A549 treated with AZD9567 at 1 μM for 4 hours (cell line): ENCODE measurements around the gene ACTG2. TPM values are rescaled to one million over a fixed set of nuclear protein-coding genes. Genes with fewer than 3 reads are reported as not detected.

Experiments used
- total RNA-seq: library from RNA; stranded (reverse); fragments of 200-300 nt; extraction: Qiagen RNA extraction; gene quantifications from 5 replicates; pipeline ENCODE4 v1.2.3, GENCODE V29; 2022; ENCODE audit not compliant: insufficient read depth

ACTG2 gene
- total RNA-seq: 0.20 to 0.28 TPM (median 0.24 TPM) in 4 of 5 replicates, not detected in the other

DNA sequence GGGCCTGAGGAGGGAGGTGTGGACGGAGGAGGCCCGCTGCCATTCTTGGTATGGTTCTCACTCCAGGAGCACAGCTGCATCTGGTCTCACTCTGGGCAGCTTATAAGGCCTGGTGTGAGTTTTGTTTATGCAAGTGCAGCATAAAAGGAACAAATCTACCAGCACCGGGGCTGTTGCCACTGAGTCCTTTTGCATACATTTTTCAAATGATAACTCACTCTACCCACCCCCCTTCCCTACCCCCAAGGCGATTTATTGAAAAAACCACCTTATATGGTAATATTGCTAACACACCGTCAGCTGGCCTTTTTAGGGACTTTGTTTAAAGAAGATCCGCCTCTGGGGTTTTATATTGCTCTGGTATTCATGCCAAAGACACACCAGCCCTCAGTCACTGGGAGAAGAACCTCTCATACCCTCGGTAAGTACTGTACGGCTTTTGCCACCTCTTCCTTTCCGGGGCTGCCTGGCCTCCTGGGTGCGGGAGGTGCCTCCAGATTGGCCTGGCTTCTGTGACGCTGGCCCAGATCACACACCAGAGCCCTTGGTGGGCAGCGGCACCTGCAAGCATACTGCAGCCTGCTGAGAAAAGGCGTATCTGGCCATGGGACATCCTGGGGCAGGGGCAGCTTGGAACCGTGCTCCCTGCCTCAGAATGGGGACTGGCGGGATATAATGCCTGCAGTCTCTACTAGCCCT, at the start of gene ACTG2:
TSS of gene ACTG2 (plus strand) at position 378 of the 699 bp plus-strand sequence. CDS start 8,304 bp downstream, outside the sequence.

DNA sequence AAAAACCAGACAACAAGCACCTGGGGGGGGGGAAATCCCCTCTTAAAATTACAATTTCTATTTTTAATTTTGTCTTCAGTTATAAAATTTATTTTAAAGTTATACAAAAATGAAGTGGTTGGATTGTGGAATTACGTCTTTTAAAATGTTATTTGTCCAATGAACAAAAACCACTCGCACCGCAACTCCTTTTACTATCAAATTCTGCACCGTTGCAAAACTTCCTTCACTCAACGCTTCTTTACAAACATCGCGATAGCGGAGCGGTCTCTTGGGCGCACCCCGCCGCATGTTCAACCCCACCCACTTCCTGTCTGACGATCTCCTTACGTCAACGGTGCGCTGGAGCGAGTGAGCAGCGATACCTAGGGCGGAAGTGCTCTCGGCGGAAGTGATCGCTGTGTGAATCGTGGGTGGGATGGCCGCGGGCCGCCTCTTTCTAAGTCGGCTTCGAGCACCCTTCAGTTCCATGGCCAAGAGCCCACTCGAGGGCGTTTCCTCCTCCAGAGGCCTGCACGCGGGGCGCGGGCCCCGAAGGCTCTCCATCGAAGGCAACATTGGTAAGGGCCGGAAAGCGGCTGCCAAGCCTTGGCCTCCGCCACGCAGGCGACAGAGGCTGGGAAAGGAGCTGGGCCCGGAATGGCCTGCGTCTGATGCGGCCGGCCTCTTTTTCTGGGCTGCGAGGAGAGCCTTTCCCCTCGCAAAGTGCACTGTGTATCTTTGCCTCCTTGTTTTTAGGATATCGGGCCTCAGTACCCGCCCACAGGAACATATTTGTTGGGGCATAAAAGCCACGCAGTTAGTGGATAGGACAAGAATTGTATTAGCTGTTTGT, 33.9 kb downstream of the ACTG2 start, which contains the start of gene DGUOK:
TSS of gene DGUOK (plus strand) at position 388 of the 835 bp plus-strand sequence. CDS start at position 419, 31 bp downstream.

Other genes with a start within 250 kb of the ACTG2 start
- 73.7 to 126 TPM (median 81.1 TPM) in 5 replicates for gene TPRKB, start 155.7 kb upstream of the ACTG2 start, total RNA-seq
- gene DUSP11, start 112.9 kb upstream of the ACTG2 start, total RNA-seq: 37.2 to 54.6 TPM (median 43.0 TPM) in 5 replicates
- gene C2orf78, start 108.8 kb upstream of the ACTG2 start, total RNA-seq: 0.02 TPM in 1 of 5 replicates, not detected in the others
- 48.4 to 51.6 TPM (median 50.8 TPM) in 5 replicates for gene STAMBP, start 64.0 kb upstream of the ACTG2 start, total RNA-seq
- gene DGUOK, start 33.9 kb downstream of the ACTG2 start, total RNA-seq: 146 to 164 TPM (median 155 TPM) in 5 replicates
- 6.6 to 8.1 TPM (median 7.3 TPM) in 5 replicates for gene TET3, start 91.9 kb downstream of the ACTG2 start, total RNA-seq